MM.1S (cell line): Measurements from ENCODE around the gene FZR1.

Experiments used
- EZH2 ChIP-seq: fragments of 300-600 bp; sonication (generic); optimal IDR thresholded peaks from 2 replicates; pipeline ENCODE3; 2017; ENCODE audit warnings: low read depth, mild to moderate bottlenecking, antibody characterized with exemption, low read length, mixed read lengths
- TF ChIP-seq, protein P1 (sequence below): fragments of 300-600 bp; sonication (generic); IDR thresholded peaks from 2 replicates; pipeline ENCODE4 v1.5.1; 2016; ENCODE audit warnings: antibody characterized with exemption, low read length, mixed read lengths

DNA sequence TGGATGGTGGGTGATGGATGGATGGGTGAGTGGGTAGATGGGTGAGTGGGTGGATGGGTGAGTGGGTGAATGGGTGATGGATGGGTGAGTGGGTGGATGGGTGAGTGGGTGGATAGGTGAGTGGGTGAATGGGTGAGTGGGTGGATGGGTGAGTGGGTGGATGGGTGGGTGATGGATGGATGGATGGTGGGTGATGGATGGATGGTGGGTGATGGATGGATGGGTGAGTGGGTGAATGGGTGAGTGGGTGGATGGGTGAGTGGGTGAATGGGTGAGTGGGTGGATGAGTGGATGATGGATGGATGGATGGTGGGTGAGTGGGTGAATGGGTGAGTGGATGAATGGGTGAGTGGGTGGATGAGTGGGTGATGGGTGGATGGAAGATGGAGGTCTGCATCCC is 28.6 kb upstream of the FZR1 start:
- TF ChIP-seq EZH2, result no peak
- TF ChIP-seq, protein P1, sequence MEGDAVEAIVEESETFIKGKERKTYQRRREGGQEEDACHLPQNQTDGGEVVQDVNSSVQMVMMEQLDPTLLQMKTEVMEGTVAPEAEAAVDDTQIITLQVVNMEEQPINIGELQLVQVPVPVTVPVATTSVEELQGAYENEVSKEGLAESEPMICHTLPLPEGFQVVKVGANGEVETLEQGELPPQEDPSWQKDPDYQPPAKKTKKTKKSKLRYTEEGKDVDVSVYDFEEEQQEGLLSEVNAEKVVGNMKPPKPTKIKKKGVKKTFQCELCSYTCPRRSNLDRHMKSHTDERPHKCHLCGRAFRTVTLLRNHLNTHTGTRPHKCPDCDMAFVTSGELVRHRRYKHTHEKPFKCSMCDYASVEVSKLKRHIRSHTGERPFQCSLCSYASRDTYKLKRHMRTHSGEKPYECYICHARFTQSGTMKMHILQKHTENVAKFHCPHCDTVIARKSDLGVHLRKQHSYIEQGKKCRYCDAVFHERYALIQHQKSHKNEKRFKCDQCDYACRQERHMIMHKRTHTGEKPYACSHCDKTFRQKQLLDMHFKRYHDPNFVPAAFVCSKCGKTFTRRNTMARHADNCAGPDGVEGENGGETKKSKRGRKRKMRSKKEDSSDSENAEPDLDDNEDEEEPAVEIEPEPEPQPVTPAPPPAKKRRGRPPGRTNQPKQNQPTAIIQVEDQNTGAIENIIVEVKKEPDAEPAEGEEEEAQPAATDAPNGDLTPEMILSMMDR, result no peak
